Measurements from ENCODE around the gene INPP5K.

The INPP5K gene

GRCh38 chr17:1475321-1475854, 41.0 kb downstream of the INPP5K start:
- DNase-seq (ENCODE audit: low read depth), result no peak
- no peak for TF ChIP-seq CTCF (IDR thresholded peaks at IDR 0.05; ENCODE audit: low read depth, low read length, missing control alignments)

GRCh38 chr17:1474402-1475189, 41.8 kb downstream of the INPP5K start:
- peak overlapping the region; percentile 29 for H3K4me3 ChIP-seq (ENCODE audit: low read depth, low read length)
- DNase-seq (ENCODE audit: low read depth), result peak; percentile 53
- TF ChIP-seq CTCF (IDR thresholded peaks at IDR 0.05; ENCODE audit: low read depth, low read length, missing control alignments), result no peak

More at GRCh38 chr17:1475321-1475854, 41.0 kb downstream of the INPP5K start:
- H3K4me3 ChIP-seq (ENCODE audit: low read depth, low read length), result no peak overlapping the region

GRCh38 chr17:1473841-1474240, 42.6 kb downstream of the INPP5K start:
- no peak for TF ChIP-seq CTCF (IDR thresholded peaks at IDR 0.05; ENCODE audit: low read depth, low read length, missing control alignments)
- no peak for DNase-seq (ENCODE audit: low read depth)
- no peak overlapping the region for H3K4me3 ChIP-seq (ENCODE audit: low read depth, low read length)

GRCh38 chr17:1473170-1473569, 43.2 kb downstream of the INPP5K start:
- DNase-seq (ENCODE audit: low read depth), result no peak
- H3K4me3 ChIP-seq (ENCODE audit: low read depth, low read length), result no peak overlapping the region
- TF ChIP-seq CTCF (IDR thresholded peaks at IDR 0.05; ENCODE audit: low read depth, low read length, missing control alignments), result peak; percentile 23

- no peak for TF ChIP-seq CTCF (IDR thresholded peaks at IDR 0.05; ENCODE audit: low read depth, low read length, missing control alignments)
- DNase-seq (ENCODE audit: low read depth), result no peak
- no peak overlapping the region for H3K4me3 ChIP-seq (ENCODE audit: low read depth, low read length)
Measured at GRCh38 chr17:1471911-1472821, 44.2 kb downstream of the INPP5K start.

- TF ChIP-seq CTCF (IDR thresholded peaks at IDR 0.05; ENCODE audit: low read depth, low read length, missing control alignments), result no peak
- no peak overlapping the region for H3K4me3 ChIP-seq (ENCODE audit: low read depth, low read length)
- DNase-seq (ENCODE audit: low read depth), result no peak
Measured at GRCh38 chr17:1471490-1471889, 44.9 kb downstream of the INPP5K start.
